HG03520 (cell line): ENCODE data around the gene MIB2.

Source experiments
- ATAC-seq: cut with Tn5 transposase; IDR thresholded peaks from one replicate; pipeline ENCODE4 v1.9.1; 2021; ENCODE audit warnings: mild to moderate bottlenecking, moderate library complexity; ENCODE audit not compliant: unreplicated experiment

Gene MIB2

DNA sequence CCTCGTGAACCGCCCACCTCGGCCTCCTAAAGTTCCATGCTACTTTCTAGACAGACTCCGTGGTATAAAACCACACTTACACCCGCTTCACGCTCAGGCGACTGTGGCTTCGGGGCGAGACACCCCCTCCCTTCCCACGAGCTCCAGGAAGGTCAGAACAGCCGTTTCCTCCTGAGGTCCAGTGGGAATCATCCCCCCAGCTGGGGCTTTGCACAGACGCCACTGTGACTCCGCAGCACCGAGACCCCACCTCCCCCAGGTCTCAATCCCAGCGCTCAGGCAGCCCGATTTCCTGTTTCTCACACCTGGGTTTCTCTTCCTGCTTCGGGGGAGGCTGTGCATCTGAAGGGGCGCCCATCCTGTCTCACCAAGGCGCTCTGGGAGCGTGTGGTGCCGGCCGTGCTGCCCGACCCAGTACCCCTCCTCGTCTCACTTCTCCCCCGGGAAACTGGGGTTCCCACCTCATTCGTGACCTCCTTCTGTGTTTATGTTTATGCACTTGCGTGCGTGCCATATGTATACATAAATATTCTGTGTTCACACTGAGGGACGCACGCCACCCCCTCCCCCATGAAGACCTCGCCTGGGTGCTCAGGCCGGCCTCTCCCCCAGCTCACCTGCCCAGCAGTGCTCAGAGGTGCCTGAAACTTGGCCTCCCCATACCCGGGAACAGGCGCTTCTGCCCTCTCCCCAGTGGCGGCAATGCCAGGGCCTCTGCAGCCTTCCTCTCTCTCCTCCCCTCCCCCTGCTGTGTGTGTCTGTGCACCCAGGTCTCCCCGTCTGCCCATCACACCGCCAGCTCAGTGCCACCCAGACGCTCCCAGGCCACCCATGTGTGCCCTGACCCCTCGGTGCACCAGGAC is 62.6 kb downstream of the MIB2 start:
- peak; percentile 43 for ATAC-seq

DNA sequence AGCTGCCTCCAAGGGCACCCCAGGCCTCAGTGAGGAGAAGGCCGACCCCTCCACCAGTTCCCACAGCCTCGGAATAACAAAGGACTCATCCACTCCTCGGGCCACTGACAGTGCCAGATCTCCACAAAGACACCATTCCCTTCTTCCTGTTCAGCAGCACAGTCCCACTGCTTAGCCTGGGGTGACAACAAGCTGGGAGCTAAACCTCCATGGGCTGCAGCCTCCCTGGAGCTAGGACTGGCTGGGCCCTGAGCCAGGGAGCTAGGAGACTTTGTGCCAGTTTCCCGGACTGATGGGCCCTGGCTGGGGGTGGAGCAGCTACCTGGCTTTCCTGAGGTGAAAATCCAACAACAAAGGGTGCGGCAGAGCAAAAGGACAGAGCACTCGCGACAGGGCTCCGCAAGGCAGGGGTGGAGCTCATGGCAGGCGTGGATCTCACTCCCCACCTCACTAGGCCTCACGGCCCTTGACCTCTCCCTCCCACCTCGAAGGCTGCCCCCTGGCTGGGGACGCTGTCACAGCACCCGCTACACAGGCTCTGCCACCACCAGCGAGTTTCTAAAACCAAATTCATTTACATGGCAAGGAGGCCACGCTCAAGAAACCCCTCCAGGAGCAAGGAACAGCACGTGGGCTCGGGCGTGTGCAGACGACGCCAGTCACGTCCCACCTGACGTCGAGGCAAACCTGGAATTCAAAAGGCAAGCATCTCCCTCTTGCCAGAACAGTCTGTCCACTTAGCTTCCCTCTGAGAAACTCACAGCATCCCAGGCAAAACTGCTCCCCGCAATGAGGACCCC is 63.5 kb downstream of the MIB2 start:
- peak; percentile 3 for ATAC-seq
